MM.1S (cell line): Measurements from ENCODE around the gene CCDC47.

Experiments
- DNase-seq: peaks from one replicate; pipeline ENCODE4 v3.0.0-alpha.2; 2015
- H2AFZ ChIP-seq: fragments of 300-600 bp; sonication (generic); 2 replicates; pipeline ENCODE4 v1.6.0; 2016; ENCODE audit warnings: antibody characterized with exemption, low read length
- H3F3A ChIP-seq: fragments of 300-600 bp; sonication (generic); 2 replicates; pipeline ENCODE4 v1.6.1; 2016; ENCODE audit warnings: mild to moderate bottlenecking, antibody characterized with exemption, low read length, moderate library complexity, mixed read lengths; ENCODE audit not compliant: insufficient read depth
- H3K27ac ChIP-seq: fragments of 300-600 bp; sonication (generic); 2 replicates; pipeline ENCODE4 v1.5.1; 2016; ENCODE audit warnings: mild to moderate bottlenecking, low read length
- H3K27me3 ChIP-seq: fragments of 300-600 bp; sonication (generic); replicated peaks from 2 replicates; pipeline ENCODE4 v1.6.0; 2016; ENCODE audit warnings: low read length; ENCODE audit not compliant: insufficient read depth
- H3K36me3 ChIP-seq: fragments of 300-600 bp; sonication (generic); replicated peaks from 2 replicates; pipeline ENCODE4 v1.6.1; 2016; ENCODE audit warnings: mild to moderate bottlenecking, low read length, mixed read lengths; ENCODE audit not compliant: insufficient read depth
- H3K4me1 ChIP-seq: fragments of 300-600 bp; sonication (generic); 2 replicates; pipeline ENCODE4 v1.6.1; 2016; ENCODE audit warnings: low read length, mixed read lengths
- H3K4me2 ChIP-seq: fragments of 300-600 bp; sonication (generic); 2 replicates; pipeline ENCODE4 v1.6.0; 2016; ENCODE audit warnings: low read depth, low read length
- H3K4me3 ChIP-seq: fragments of 300-600 bp; sonication (generic); 2 replicates; pipeline ENCODE4 v1.5.1; 2016; ENCODE audit warnings: low read length, mixed read lengths
- H3K79me2 ChIP-seq: fragments of 300-600 bp; sonication (generic); 2 replicates; pipeline ENCODE4 v1.6.1; 2016; ENCODE audit warnings: mixed run types, low read length, mixed read lengths
- H3K9ac ChIP-seq: fragments of 300-600 bp; sonication (generic); 2 replicates; pipeline ENCODE4 v1.6.1; 2016; ENCODE audit warnings: low read length, mixed read lengths
- H3K9me2 ChIP-seq: fragments of 300-600 bp; sonication (generic); replicated peaks from 2 replicates; pipeline ENCODE4 v1.6.1; 2016; ENCODE audit warnings: mild to moderate bottlenecking, low read length, mixed read lengths; ENCODE audit not compliant: insufficient read depth
- H3K9me3 ChIP-seq: fragments of 300-600 bp; sonication (generic); replicated peaks from 2 replicates; pipeline ENCODE4 v1.6.1; 2016; ENCODE audit warnings: mild to moderate bottlenecking, low read length, mixed read lengths; ENCODE audit not compliant: insufficient read depth
- H4K20me1 ChIP-seq: fragments of 300-600 bp; sonication (generic); 2 replicates; pipeline ENCODE4 v1.6.1; 2016; ENCODE audit warnings: mild to moderate bottlenecking, low read length, moderate library complexity, mixed read lengths; ENCODE audit not compliant: insufficient read depth
- EZH2 ChIP-seq: fragments of 300-600 bp; sonication (generic); optimal IDR thresholded peaks from 2 replicates; pipeline ENCODE3; 2017; ENCODE audit warnings: low read depth, mild to moderate bottlenecking, antibody characterized with exemption, low read length, mixed read lengths
- EZH2phosphoT487 ChIP-seq: fragments of 300-600 bp; sonication (generic); IDR thresholded peaks from 2 replicates; pipeline ENCODE4 v1.6.1; 2018; ENCODE audit warnings: antibody characterized with exemption, low read length
- TF ChIP-seq, protein P1 (sequence below): fragments of 300-600 bp; sonication (generic); IDR thresholded peaks from 2 replicates; pipeline ENCODE4 v1.5.1; 2016; ENCODE audit warnings: antibody characterized with exemption, low read length, mixed read lengths

Gene CCDC47

DNA sequence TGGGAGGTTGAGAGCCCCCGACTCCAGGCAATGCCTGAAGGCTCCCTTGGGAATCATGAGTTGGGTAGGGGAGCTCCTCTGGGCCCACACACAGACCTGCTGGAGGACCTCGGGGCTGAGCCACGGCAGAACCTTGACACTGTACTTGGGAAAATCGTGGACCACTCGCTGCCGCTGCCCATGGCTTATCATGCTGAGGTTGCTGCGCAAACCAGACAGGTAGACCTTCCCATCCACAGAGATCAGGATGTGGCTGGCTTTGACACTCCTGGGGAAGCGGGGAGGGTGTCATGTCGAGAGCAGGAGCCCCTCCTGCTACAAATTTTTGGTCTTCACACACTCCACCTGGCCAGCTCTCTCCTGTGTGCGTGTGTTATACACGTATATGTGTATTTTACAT lies 66.2 kb downstream of the CCDC47 start:
- Histone ChIP-seq H3K36me3 (no peaks in the 10 kb centered on the region), H3K9me3 (no peaks in the 10 kb centered on the region), H3K4me2 (no peak overlapping the region), H3K27me3 (no peaks in the 10 kb centered on the region), H3K9me2 (no peaks in the 10 kb centered on the region), H3K4me1 (no peaks in the 10 kb centered on the region), H3K4me3 (no peak overlapping the region), H4K20me1 (no peaks in the 10 kb centered on the region), H2AFZ (no peak overlapping the region), H3K27ac (no peak overlapping the region), H3K9ac (no peak overlapping the region), H3K79me2 (no peaks in the 10 kb centered on the region), H3F3A (no peaks in the 10 kb centered on the region)
- TF ChIP-seq EZH2: no peak
- TF ChIP-seq EZH2phosphoT487: no peak
- TF ChIP-seq, protein P1, sequence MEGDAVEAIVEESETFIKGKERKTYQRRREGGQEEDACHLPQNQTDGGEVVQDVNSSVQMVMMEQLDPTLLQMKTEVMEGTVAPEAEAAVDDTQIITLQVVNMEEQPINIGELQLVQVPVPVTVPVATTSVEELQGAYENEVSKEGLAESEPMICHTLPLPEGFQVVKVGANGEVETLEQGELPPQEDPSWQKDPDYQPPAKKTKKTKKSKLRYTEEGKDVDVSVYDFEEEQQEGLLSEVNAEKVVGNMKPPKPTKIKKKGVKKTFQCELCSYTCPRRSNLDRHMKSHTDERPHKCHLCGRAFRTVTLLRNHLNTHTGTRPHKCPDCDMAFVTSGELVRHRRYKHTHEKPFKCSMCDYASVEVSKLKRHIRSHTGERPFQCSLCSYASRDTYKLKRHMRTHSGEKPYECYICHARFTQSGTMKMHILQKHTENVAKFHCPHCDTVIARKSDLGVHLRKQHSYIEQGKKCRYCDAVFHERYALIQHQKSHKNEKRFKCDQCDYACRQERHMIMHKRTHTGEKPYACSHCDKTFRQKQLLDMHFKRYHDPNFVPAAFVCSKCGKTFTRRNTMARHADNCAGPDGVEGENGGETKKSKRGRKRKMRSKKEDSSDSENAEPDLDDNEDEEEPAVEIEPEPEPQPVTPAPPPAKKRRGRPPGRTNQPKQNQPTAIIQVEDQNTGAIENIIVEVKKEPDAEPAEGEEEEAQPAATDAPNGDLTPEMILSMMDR: no peak
- no peak for DNase-seq

DNA sequence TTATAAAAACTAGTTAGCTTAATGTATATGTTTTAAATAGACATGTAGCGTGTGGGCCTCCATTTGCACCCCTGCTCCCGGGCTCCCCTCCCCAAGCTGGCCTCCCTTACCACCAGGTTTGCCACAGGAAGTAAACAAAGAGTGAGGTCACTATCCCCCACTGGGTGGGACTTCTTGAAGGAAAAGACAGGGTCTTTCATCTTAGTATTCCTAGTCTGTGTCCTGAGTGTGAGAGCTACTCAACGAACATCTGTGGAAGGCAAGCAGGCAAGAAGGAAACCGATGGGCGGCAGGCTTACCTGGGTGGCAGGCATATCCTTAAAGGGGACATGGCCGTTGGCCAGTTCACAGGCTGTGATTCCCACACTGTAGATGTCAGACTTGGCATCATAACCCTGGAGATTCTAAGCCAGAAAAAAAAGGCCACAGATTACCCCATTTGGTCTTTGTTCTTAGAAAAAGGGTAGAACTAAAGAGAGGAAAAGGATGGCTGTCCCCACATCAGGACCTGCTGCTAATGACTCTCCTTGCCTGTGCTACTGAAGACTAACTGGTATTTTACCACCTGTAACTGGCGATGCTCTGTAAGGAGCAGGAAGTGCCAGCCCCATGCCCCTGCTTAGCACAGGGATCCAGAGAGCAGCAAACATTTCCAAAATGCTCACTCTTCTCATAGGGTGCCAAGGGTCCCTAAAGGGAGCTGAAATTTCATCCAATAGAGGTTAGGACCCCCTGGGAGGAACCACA lies 66.9 kb downstream of the CCDC47 start:
- H3K4me2 ChIP-seq: no peak overlapping the region
- H4K20me1 ChIP-seq: no peaks in the 10 kb centered on the region
- no peak for DNase-seq
- H3F3A ChIP-seq: no peaks in the 10 kb centered on the region
- H3K27me3 ChIP-seq: no peaks in the 10 kb centered on the region
- TF ChIP-seq, protein P1: no peak
- TF ChIP-seq EZH2phosphoT487 (no peak), EZH2 (no peak)
- H3K9me3 ChIP-seq: no peaks in the 10 kb centered on the region
- no peaks in the 10 kb centered on the region for H3K9me2 ChIP-seq
- no peaks in the 10 kb centered on the region for H3K4me1 ChIP-seq
- no peak overlapping the region for H3K27ac ChIP-seq
- H3K9ac ChIP-seq: no peak overlapping the region
- no peaks in the 10 kb centered on the region for H3K36me3 ChIP-seq
- H2AFZ ChIP-seq: no peak overlapping the region
- H3K4me3 ChIP-seq: no peak overlapping the region
- H3K79me2 ChIP-seq: no peaks in the 10 kb centered on the region

DNA sequence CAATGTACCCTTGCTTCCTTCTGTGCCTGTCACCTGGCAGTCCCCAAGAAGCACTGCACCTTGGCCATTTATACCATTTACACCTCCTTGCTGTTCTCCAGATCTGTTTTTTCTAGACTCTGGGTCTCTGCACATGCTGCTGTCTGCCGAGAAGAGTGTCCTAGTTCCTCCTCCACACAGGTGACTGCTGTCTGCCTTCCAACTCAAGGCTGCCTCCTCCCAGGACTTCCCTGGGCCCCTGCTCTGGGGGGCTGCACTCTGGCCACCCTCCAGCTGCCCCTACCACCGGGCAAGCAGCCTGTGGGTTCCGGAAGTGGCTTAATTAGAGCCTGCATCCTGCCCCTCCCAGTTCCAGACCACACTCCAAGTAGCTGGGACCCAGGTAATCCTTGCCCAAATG lies 67.7 kb downstream of the CCDC47 start:
- Histone ChIP-seq H3F3A (no peaks in the 10 kb centered on the region), H3K4me3 (no peak overlapping the region), H3K4me2 (no peak overlapping the region), H3K27me3 (no peaks in the 10 kb centered on the region), H2AFZ (no peak overlapping the region), H3K27ac (no peak overlapping the region), H3K9me3 (no peaks in the 10 kb centered on the region), H3K9me2 (no peaks in the 10 kb centered on the region), H4K20me1 (no peaks in the 10 kb centered on the region), H3K4me1 (no peaks in the 10 kb centered on the region), H3K9ac (no peak overlapping the region), H3K36me3 (no peaks in the 10 kb centered on the region), H3K79me2 (no peaks in the 10 kb centered on the region)
- TF ChIP-seq, protein P1: no peak
- TF ChIP-seq EZH2: no peak
- no peak for TF ChIP-seq EZH2phosphoT487
- no peak for DNase-seq
